HCT116 (cell line): ENCODE data around the gene SDF4. TPM values are rescaled to one million over a fixed set of nuclear protein-coding genes. Genes with fewer than 3 reads are reported as not detected.
A peak's percentile ranks its signal among the peaks of the same experiment; 100 is the strongest.

Source experiments
- ATAC-seq: fragments of 200-7000 bp; cut with Tn5 transposase; 2 replicates; pipeline ENCODE4 v1.9.1; 2020; ENCODE audit warnings: mild to moderate bottlenecking, moderate library complexity
- BruUV-seq: library from RNA; stranded (reverse); fragments of 400-500 nt; replicated peaks from 2 replicates; lab custom pipeline; 2021; lab: Mats Ljungman, UMichigan
- CTCF ChIA-PET: fragments of 300-600 bp; sonication (Branson Sonifier 250); formaldehyde crosslinking; loops from one replicate; lab custom pipeline; 2021; ENCODE audit warnings: antibody characterized with exemption; lab: Charles Lee
- POLR2A ChIA-PET: fragments of 300-600, 350-600 bp; sonication (Branson Sonifier 250); formaldehyde crosslinking; loops from one replicate; lab custom pipeline; 2021; ENCODE audit warnings: antibody characterized with exemption; lab: Charles Lee
- RAD21 ChIA-PET, 2 experiments: fragments of 300-600 bp; sonication (Branson Sonifier 250); formaldehyde crosslinking; loops; one replicate each; lab custom pipeline; 2023; ENCODE audit warnings: low total read pairs in 2 of 2; ENCODE audit not compliant: uncharacterized antibody in 2 of 2, unreplicated experiment in 2 of 2, low non-redundant PET in 1 of 2; lab: Charles Lee
- DNase-seq: peaks from one replicate; pipeline ENCODE4 v3.0.0-alpha.2; 2010; ENCODE audit warnings: low read depth, low spot score
- H2AFZ ChIP-seq: fragments of 200-600 bp; shearing (Covaris generic), sonication (generic); 2 replicates; pipeline ENCODE4 v1.6.1; 2017; ENCODE audit warnings: low read depth, mixed run types, mixed read lengths, antibody characterized with exemption, low read length; ENCODE audit not compliant: poor library complexity, severe bottlenecking
- H3K27ac ChIP-seq: 2 replicates; pipeline ENCODE4 v1.5.1; 2012; ENCODE audit warnings: low read depth, low read length
- H3K27me3 ChIP-seq: fragments of 200-600 bp; sonication (generic); 2 replicates; pipeline ENCODE4 v1.6.1; 2016; ENCODE audit warnings: mixed run types, low read length, mixed read lengths; ENCODE audit not compliant: insufficient read depth
- H3K36me3 ChIP-seq, 2 experiments: fragments of 200-500 bp in 1 of 2; fragments of 200-600 bp in 1 of 2; sonication (Bioruptor generic) in 1 of 2; sonication (generic) in 1 of 2; 2 replicates each; pipeline versions ENCODE4 v1.5.1 to v1.6.1; 2014 to 2016; ENCODE audit warnings: low read length in 2 of 2, inconsistent platforms in 1 of 2, mixed read lengths in 1 of 2, mixed run types in 1 of 2; ENCODE audit not compliant: insufficient read depth in 2 of 2, control insufficient read depth in 1 of 2
- H3K4me1 ChIP-seq, 2 experiments: fragments of 200-600 bp in 1 of 2; sonication (generic) in 1 of 2; 2 replicates each; pipeline versions ENCODE4 v1.5.1 to v1.6.1; 2012 to 2017; ENCODE audit warnings: low read length in 2 of 2, inconsistent platforms in 1 of 2, mild to moderate bottlenecking in 1 of 2, mixed read lengths in 1 of 2, mixed run types in 1 of 2, moderate library complexity in 1 of 2; ENCODE audit not compliant: insufficient read depth in 2 of 2, control insufficient read depth in 1 of 2
- H3K4me2 ChIP-seq: fragments of 200-600 bp; sonication (generic); 2 replicates; pipeline ENCODE4 v1.6.1; 2017; ENCODE audit warnings: mixed run types, low read length, mixed read lengths
- H3K4me3 ChIP-seq, 2 experiments: fragments of 200-600 bp in 1 of 2; sonication (generic) in 1 of 2; replicated peaks in 1 of 2; 2 replicates each; pipeline ENCODE4 v1.5.1; 2011 to 2016; ENCODE audit warnings: low read length in 2 of 2, control low read depth in 1 of 2, low read depth in 1 of 2, mild to moderate bottlenecking in 1 of 2, mixed read lengths in 1 of 2, mixed run types in 1 of 2
- H3K79me2 ChIP-seq: fragments of 200-600 bp; sonication (generic); 2 replicates; pipeline ENCODE4 v1.6.1; 2017; ENCODE audit warnings: mild to moderate bottlenecking, mixed run types, low read length, moderate library complexity, mixed read lengths; ENCODE audit not compliant: insufficient read depth
- H3K9ac ChIP-seq: fragments of 200-600 bp; sonication (generic); 2 replicates; pipeline ENCODE4 v1.6.1; 2016; ENCODE audit warnings: low read length, mixed read lengths
- H3K9me2 ChIP-seq: fragments of 200-600 bp; sonication (generic), shearing (Covaris generic); 2 replicates; pipeline ENCODE4 v1.6.1; 2017; ENCODE audit warnings: mixed run types, mild to moderate bottlenecking, moderate library complexity; ENCODE audit not compliant: insufficient read depth
- H3K9me3 ChIP-seq, 2 experiments: fragments of 200-500 bp in 1 of 2; fragments of 200-600 bp in 1 of 2; sonication (Bioruptor generic) in 1 of 2; sonication (generic) in 1 of 2; 2 replicates each; pipeline ENCODE4 v1.6.1; 2014 to 2017; ENCODE audit warnings: low read length in 2 of 2, mixed read lengths in 2 of 2, inconsistent platforms in 1 of 2, low read depth in 1 of 2, mild to moderate bottlenecking in 1 of 2, mixed run types in 1 of 2, moderate library complexity in 1 of 2; ENCODE audit not compliant: control insufficient read depth in 1 of 2, insufficient read depth in 1 of 2
- H4K20me1 ChIP-seq: fragments of 200-600 bp; sonication (generic), shearing (Covaris generic); 2 replicates; pipeline ENCODE4 v1.6.1; 2017; ENCODE audit warnings: mixed run types, mild to moderate bottlenecking, moderate library complexity; ENCODE audit not compliant: insufficient read depth
- CEBPB ChIP-seq: IDR thresholded peaks from 2 replicates; pipeline ENCODE4 v1.6.1; 2012; ENCODE audit warnings: low read depth
- POLR2AphosphoS5 ChIP-seq: IDR thresholded peaks from 2 replicates; pipeline ENCODE4 v1.6.1; 2011; ENCODE audit warnings: mild to moderate bottlenecking, low read depth, low read length, moderate library complexity
- intact Hi-C: fragments of 100-400 bp; cut with micrococcal nuclease; formaldehyde crosslinking; loops from 2 replicates; pipeline ENCODE4 v1.10.0; 2022
- total RNA-seq: library from RNA; stranded (reverse); gene quantifications from one replicate; pipeline ENCODE4 v1.2.1, GENCODE V29; 2021; ENCODE audit not compliant: unreplicated experiment
- TF ChIP-seq, protein P1 (sequence below), 3 experiments: fragments of 200-600 bp in 1 of 3; sonication (generic) in 1 of 3; IDR thresholded peaks in 2 of 3; conservative IDR thresholded peaks in 1 of 3; 2 replicates each; pipeline ENCODE4 v1.5.1; 2012 to 2017; ENCODE audit warnings: low read depth in 2 of 3, low read length in 2 of 3, antibody characterized with exemption in 1 of 3, borderline replicate concordance in 1 of 3, control low read depth in 1 of 3, mild to moderate bottlenecking in 1 of 3, mixed read lengths in 1 of 3, mixed run types in 1 of 3, moderate library complexity in 1 of 3; ENCODE audit not compliant: insufficient read depth in 1 of 3
- TF ChIP-seq, protein P2 (sequence below): IDR thresholded peaks from 2 replicates; pipeline ENCODE4 v1.6.1; 2012; ENCODE audit warnings: low read depth

The SDF4 gene
- total RNA-seq, 1 experiment from 2014 or later: 133 TPM

DNA sequence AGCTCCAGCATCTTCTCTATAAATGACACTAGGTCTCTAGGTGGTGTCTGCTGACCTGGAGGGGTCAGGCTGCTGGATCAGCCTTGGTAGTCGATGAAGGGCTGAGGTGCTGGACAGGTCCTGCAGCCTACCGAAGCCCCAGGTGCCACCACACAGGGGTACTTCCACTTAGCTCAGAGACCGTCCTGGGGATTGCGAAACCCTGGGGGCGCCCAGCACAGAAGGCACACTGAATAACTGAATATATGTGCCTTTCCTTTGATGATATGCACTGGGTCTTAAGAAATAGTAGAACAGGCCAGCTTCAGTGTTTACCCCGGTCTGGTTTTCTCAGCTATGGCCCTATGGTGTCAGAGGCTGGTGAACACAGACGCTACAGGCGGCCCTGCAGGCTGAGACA is 31.0 kb upstream of the SDF4 start:
- Histone ChIP-seq H3K27me3 (no peaks in the 10 kb centered on the region), H3K27ac (no peak overlapping the region), H3K4me3 (no peak overlapping the region), H4K20me1 (no peaks in the 10 kb centered on the region), H3K79me2 (peaks cover 38% of the 10 kb centered on the region), H3K4me1 (peaks cover 0 to 5% of the 10 kb centered on the region in 2 experiments; a peak in 1 of 4 replicates), H3K36me3 (peaks cover 21 to 47% of the 10 kb centered on the region in 2 experiments; a peak in 3 of 4 replicates), H3K9ac (no peak overlapping the region), H3K9me3 (no peaks in the 10 kb centered on the region), H3K9me2 (no peaks in the 10 kb centered on the region), H2AFZ (no peak overlapping the region), H3K4me2 (no peak overlapping the region)
- ATAC-seq: no peak
- ChIA-PET RAD21 (no interaction called here), POLR2A (no interaction called here), CTCF (no interaction called here)
- BruUV-seq: no TSS peak
- DNase-seq: no peak
- intact Hi-C loops: no loop called here
- TF ChIP-seq, protein P1, sequence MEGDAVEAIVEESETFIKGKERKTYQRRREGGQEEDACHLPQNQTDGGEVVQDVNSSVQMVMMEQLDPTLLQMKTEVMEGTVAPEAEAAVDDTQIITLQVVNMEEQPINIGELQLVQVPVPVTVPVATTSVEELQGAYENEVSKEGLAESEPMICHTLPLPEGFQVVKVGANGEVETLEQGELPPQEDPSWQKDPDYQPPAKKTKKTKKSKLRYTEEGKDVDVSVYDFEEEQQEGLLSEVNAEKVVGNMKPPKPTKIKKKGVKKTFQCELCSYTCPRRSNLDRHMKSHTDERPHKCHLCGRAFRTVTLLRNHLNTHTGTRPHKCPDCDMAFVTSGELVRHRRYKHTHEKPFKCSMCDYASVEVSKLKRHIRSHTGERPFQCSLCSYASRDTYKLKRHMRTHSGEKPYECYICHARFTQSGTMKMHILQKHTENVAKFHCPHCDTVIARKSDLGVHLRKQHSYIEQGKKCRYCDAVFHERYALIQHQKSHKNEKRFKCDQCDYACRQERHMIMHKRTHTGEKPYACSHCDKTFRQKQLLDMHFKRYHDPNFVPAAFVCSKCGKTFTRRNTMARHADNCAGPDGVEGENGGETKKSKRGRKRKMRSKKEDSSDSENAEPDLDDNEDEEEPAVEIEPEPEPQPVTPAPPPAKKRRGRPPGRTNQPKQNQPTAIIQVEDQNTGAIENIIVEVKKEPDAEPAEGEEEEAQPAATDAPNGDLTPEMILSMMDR (IDR thresholded peaks at IDR 0.05 in 2 of 3, conservative IDR thresholded peaks at IDR 0.05 in 1 of 3; ENCODE audit: borderline replicate concordance in 1 of 3, insufficient read depth in 1 of 3, low read depth in 2 of 3, low read length in 2 of 3): no peak
- TF ChIP-seq POLR2AphosphoS5: 0 out of 2 replicates have a peak, but pooled peaks have one; percentile 20
- TF ChIP-seq, protein P2, sequence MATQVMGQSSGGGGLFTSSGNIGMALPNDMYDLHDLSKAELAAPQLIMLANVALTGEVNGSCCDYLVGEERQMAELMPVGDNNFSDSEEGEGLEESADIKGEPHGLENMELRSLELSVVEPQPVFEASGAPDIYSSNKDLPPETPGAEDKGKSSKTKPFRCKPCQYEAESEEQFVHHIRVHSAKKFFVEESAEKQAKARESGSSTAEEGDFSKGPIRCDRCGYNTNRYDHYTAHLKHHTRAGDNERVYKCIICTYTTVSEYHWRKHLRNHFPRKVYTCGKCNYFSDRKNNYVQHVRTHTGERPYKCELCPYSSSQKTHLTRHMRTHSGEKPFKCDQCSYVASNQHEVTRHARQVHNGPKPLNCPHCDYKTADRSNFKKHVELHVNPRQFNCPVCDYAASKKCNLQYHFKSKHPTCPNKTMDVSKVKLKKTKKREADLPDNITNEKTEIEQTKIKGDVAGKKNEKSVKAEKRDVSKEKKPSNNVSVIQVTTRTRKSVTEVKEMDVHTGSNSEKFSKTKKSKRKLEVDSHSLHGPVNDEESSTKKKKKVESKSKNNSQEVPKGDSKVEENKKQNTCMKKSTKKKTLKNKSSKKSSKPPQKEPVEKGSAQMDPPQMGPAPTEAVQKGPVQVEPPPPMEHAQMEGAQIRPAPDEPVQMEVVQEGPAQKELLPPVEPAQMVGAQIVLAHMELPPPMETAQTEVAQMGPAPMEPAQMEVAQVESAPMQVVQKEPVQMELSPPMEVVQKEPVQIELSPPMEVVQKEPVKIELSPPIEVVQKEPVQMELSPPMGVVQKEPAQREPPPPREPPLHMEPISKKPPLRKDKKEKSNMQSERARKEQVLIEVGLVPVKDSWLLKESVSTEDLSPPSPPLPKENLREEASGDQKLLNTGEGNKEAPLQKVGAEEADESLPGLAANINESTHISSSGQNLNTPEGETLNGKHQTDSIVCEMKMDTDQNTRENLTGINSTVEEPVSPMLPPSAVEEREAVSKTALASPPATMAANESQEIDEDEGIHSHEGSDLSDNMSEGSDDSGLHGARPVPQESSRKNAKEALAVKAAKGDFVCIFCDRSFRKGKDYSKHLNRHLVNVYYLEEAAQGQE: no peak
- TF ChIP-seq CEBPB: no peak
